Mucosa of descending colon (tissue), 3 donors: ENCODE measurements around the gene XIST. TPM values are rescaled to one million over a fixed set of nuclear protein-coding genes. Genes with fewer than 3 reads are reported as not detected.
A peak's percentile ranks its signal among the peaks of the same experiment; 100 is the strongest.

Experiments
- ATAC-seq: fragments of 200-7000 bp; cut with Tn5 transposase; one replicate; pipeline ENCODE4 v1.9.1; 2020; ENCODE audit warnings: mild to moderate bottlenecking, moderate library complexity
- DNase-seq, 3 donors: peaks; one replicate each; pipeline ENCODE4 v3.0.0-alpha.2; 2020
- H3K36me3 ChIP-seq: fragments of 200-600 bp; one replicate; pipeline ENCODE4 v1.8.0; 2021; ENCODE audit warnings: low read depth, mild to moderate bottlenecking
- H3K4me1 ChIP-seq: fragments of 200-600 bp; one replicate; pipeline ENCODE4 v1.8.0; 2021; ENCODE audit warnings: low read depth, mild to moderate bottlenecking
- H3K4me3 ChIP-seq: fragments of 200-600 bp; one replicate; pipeline ENCODE4 v1.8.0; 2021; ENCODE audit warnings: mild to moderate bottlenecking
- H3K9me3 ChIP-seq: fragments of 200-600 bp; one replicate; pipeline ENCODE4 v1.8.0; 2021; ENCODE audit warnings: mild to moderate bottlenecking
- intact Hi-C, 2 donors: fragments of 100-400 bp; cut with DNase I in 1 of 2; cut with micrococcal nuclease in 1 of 2; formaldehyde crosslinking; loops; one replicate each; pipeline versions ENCODE4 v1.11.0 to v1.11.1; 2022; cut with DNase I, micrococcal nuclease
- total RNA-seq, 3 donors: library from RNA; stranded (reverse); fragmentation: NEBNext Ultra II Directional in 2 of 3; extraction: Animal tissue kit (Norgen Biotek cat#: 25700) in 2 of 3; gene quantifications; one replicate each; pipeline versions ENCODE4 v1.2.1 to v1.2.4, GENCODE V29; 2021 to 2023
- TF ChIP-seq, protein P1 (sequence below): fragments of 200-600 bp; IDR thresholded peaks from one replicate; pipeline ENCODE4 v1.8.0; 2022; ENCODE audit warnings: antibody characterized with exemption, mild to moderate bottlenecking
- donor health status: DM: no; HTN: no; CAD: no; lungs with moderate emphysema.
- donor health status: DM: no; HTN: no; CAD: no.
- donor health status: DM: no; HTN: yes; CAD: no.

XIST gene
- total RNA-seq, 3 donors from 2014 or later: 1.1 to 231 (median 3.3) TPM

DNA sequence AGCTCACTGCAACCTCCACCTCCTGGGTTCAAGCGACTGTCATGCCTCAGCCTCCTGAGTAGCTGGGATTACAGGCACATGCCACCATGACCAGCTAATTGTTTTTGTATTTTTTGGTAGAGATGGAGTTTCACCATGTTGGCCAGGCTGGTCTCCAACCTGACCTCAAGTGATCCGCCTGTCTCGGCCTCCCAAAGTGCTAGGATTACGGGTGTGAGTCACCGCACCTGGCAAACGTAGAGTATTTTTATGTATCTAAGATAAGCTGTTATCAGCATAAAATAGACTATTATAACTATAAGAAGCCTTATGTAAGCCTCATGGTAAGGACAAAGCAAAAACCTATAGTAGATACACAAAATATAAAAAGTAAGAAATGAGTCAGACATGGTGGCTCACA, 14.6 kb upstream of the XIST start:
- H3K9me3 ChIP-seq: no peaks in the 10 kb centered on the region
- H3K4me1 ChIP-seq: no peaks in the 10 kb centered on the region
- TF ChIP-seq, protein P1, sequence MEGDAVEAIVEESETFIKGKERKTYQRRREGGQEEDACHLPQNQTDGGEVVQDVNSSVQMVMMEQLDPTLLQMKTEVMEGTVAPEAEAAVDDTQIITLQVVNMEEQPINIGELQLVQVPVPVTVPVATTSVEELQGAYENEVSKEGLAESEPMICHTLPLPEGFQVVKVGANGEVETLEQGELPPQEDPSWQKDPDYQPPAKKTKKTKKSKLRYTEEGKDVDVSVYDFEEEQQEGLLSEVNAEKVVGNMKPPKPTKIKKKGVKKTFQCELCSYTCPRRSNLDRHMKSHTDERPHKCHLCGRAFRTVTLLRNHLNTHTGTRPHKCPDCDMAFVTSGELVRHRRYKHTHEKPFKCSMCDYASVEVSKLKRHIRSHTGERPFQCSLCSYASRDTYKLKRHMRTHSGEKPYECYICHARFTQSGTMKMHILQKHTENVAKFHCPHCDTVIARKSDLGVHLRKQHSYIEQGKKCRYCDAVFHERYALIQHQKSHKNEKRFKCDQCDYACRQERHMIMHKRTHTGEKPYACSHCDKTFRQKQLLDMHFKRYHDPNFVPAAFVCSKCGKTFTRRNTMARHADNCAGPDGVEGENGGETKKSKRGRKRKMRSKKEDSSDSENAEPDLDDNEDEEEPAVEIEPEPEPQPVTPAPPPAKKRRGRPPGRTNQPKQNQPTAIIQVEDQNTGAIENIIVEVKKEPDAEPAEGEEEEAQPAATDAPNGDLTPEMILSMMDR: no peak
- H3K4me3 ChIP-seq: no peak overlapping the region
- ATAC-seq (peak; percentile 60), DNase-seq (no peak)
- H3K36me3 ChIP-seq: no peaks in the 10 kb centered on the region
- intact Hi-C loops: no loop called here

- intact Hi-C loops: no loop called here
- ATAC-seq (no peak), DNase-seq (no peak)
- Histone ChIP-seq H3K9me3 (no peaks in the 10 kb centered on the region), H3K4me3 (no peak overlapping the region), H3K4me1 (no peaks in the 10 kb centered on the region), H3K36me3 (no peaks in the 10 kb centered on the region)
- TF ChIP-seq, protein P1: no peak
Measured at GRCh38 chrX:73863852-73864251, 11.3 kb upstream of the XIST start.

- TF ChIP-seq, protein P1: no peak
- ATAC-seq (no peak), DNase-seq (no peak)
- Histone ChIP-seq H3K4me1 (no peaks in the 10 kb centered on the region), H3K4me3 (no peak overlapping the region), H3K9me3 (no peaks in the 10 kb centered on the region), H3K36me3 (no peaks in the 10 kb centered on the region)
- intact Hi-C loops: no loop called here
Measured at GRCh38 chrX:73863268-73863667, 10.8 kb upstream of the XIST start.

DNA sequence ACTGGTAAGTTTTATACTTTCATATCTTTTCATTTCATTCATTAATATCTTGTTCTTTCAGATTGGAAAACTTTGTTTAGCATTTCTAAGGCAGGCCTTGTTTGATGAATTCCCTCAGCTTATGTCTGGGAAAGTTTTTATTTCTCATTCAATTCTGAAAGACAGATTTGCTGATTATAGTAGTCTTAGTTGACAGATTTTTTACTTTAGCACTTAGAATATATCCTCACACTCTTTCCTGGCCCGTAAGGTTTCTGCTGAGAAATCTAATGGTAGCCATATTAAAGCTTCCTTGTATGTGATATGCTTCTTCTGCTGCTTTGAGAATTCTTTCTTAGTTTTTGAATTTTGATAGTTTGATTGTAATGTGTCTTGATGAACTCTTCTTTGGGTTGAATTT, 7.1 kb upstream of the XIST start:
- DNase-seq: no peak
- Histone ChIP-seq H3K36me3 (no peaks in the 10 kb centered on the region), H3K4me1 (no peaks in the 10 kb centered on the region), H3K9me3 (no peaks in the 10 kb centered on the region), H3K4me3 (no peak overlapping the region)
- TF ChIP-seq, protein P1: no peak
- ATAC-seq: no peak
- intact Hi-C loops: loop anchor here (5.0 to 10.0 kb wide), 4 partner anchors 158 to 485 kb away; no protein-coding TSS in a partner anchor

GRCh38 chrX:73855546-73855945, 3.0 kb upstream of the XIST start:
- no peaks in the 10 kb centered on the region for H3K9me3 ChIP-seq
- no peak overlapping the region for H3K4me3 ChIP-seq
- ATAC-seq (peak; percentile 31), DNase-seq (peak in 2 of 3 donors; percentile 43 to 74)
- H3K36me3 ChIP-seq: no peaks in the 10 kb centered on the region
- no peaks in the 10 kb centered on the region for H3K4me1 ChIP-seq
- TF ChIP-seq, protein P1: peak; percentile 25
- intact Hi-C loops: loop anchor here (5.0 to 10.0 kb wide), 4 partner anchors 162 to 489 kb away; no protein-coding TSS in a partner anchor

- H3K9me3 ChIP-seq: no peaks in the 10 kb centered on the region
Measured at GRCh38 chrX:73852022-73852421, 492 bp downstream of the XIST start.

More at GRCh38 chrX:73852022-73852421, 492 bp downstream of the XIST start:
- Histone ChIP-seq H3K4me1 (no peaks in the 10 kb centered on the region), H3K36me3 (no peaks in the 10 kb centered on the region), H3K4me3 (no peak overlapping the region)
- ATAC-seq (no peak), DNase-seq (no peak)
- TF ChIP-seq, protein P1: no peak
- intact Hi-C loops: loop anchor here (10.0 kb wide), 2 partner anchors 173 to 493 kb away; no protein-coding TSS in a partner anchor
